GM23248 (cell line): ENCODE measurements around the gene RNF215. TPM values are rescaled to one million over a fixed set of nuclear protein-coding genes. Genes with fewer than 3 reads are reported as not detected.

ENCODE experiments used
- DNase-seq: peaks from one replicate; pipeline ENCODE4 v3.0.0-alpha.2; 2015
- H2AFZ ChIP-seq: fragments of 200-600 bp; sonication (generic); 2 replicates; pipeline ENCODE4 v1.6.1; 2016; ENCODE audit warnings: antibody characterized with exemption
- H3F3A ChIP-seq: fragments of 200-600 bp; sonication (generic); 2 replicates; pipeline ENCODE4 v1.6.1; 2016; ENCODE audit warnings: mild to moderate bottlenecking, antibody characterized with exemption, mixed run types; ENCODE audit not compliant: insufficient read depth
- H3K27ac ChIP-seq: fragments of 200-600 bp; sonication (generic); 2 replicates; pipeline ENCODE4 v1.5.1; 2016; ENCODE audit warnings: mild to moderate bottlenecking
- H3K27me3 ChIP-seq: fragments of 200-600 bp; sonication (generic); replicated peaks from 2 replicates; pipeline ENCODE4 v1.6.1; 2016; ENCODE audit warnings: mild to moderate bottlenecking; ENCODE audit not compliant: insufficient read depth
- H3K36me3 ChIP-seq: fragments of 200-600 bp; sonication (generic); 2 replicates; pipeline ENCODE4 v1.6.1; 2016; ENCODE audit warnings: low read depth, mild to moderate bottlenecking
- H3K4me1 ChIP-seq: fragments of 200-600 bp; sonication (generic); 2 replicates; pipeline ENCODE4 v1.6.1; 2016; ENCODE audit warnings: mild to moderate bottlenecking; ENCODE audit not compliant: insufficient read depth
- H3K4me2 ChIP-seq: fragments of 200-600 bp; sonication (generic); one replicate; pipeline ENCODE4 v1.6.1; 2016; ENCODE audit warnings: mild to moderate bottlenecking; ENCODE audit not compliant: unreplicated experiment
- H3K4me3 ChIP-seq: fragments of 200-600 bp; sonication (generic); 2 replicates; pipeline ENCODE4 v1.5.1; 2016; ENCODE audit warnings: mild to moderate bottlenecking
- H3K79me2 ChIP-seq: fragments of 200-600 bp; sonication (generic); 2 replicates; pipeline ENCODE4 v1.6.1; 2016; ENCODE audit warnings: mild to moderate bottlenecking; ENCODE audit not compliant: insufficient read depth
- H3K9ac ChIP-seq: fragments of 200-600 bp; sonication (generic); 2 replicates; pipeline ENCODE4 v1.6.1; 2016; ENCODE audit warnings: mild to moderate bottlenecking
- H3K9me2 ChIP-seq: fragments of 200-600 bp; sonication (generic); 2 replicates; pipeline ENCODE4 v1.6.1; 2016; ENCODE audit warnings: mixed run types, mild to moderate bottlenecking, moderate library complexity; ENCODE audit not compliant: insufficient read depth
- H3K9me3 ChIP-seq: fragments of 200-600 bp; sonication (generic); one replicate; pipeline ENCODE4 v1.6.1; 2017; ENCODE audit warnings: low read depth
- H4K20me1 ChIP-seq: fragments of 200-600 bp; sonication (generic); 2 replicates; pipeline ENCODE4 v1.6.0; 2016; ENCODE audit not compliant: insufficient read depth
- EZH2 ChIP-seq: fragments of 200-600 bp; sonication (generic); IDR thresholded peaks from 2 replicates; pipeline ENCODE4 v1.6.1; 2018; ENCODE audit warnings: antibody characterized with exemption, mild to moderate bottlenecking; ENCODE audit not compliant: insufficient read depth, poor library complexity, severe bottlenecking
- EZH2phosphoT487 ChIP-seq: fragments of 200-600 bp; sonication (generic); IDR thresholded peaks from 2 replicates; pipeline ENCODE4 v1.6.1; 2018; ENCODE audit warnings: antibody characterized with exemption, moderate library complexity, mild to moderate bottlenecking, low read depth; ENCODE audit not compliant: insufficient read depth
- WGBS, 2 experiments: methylation state at CpG; one replicate each; pipeline ENCODE4 v1.1.6; 2015 to 2017; ENCODE audit warnings: low lambda C conversion rate in 2 of 2, low coverage in 1 of 2; ENCODE audit errors: missing lambda C conversion rate in 2 of 2; 5-methylcytosine and 5-hydroxymethylcytosine counted together
- in situ Hi-C: fragments of 300-500 bp; cut with MboI; formaldehyde crosslinking; loops from 2 replicates; pipeline ENCODE4 v1.15.0; 2020
- polyA plus RNA-seq: library from polyadenylated mRNA; unstranded; fragments of >200 nt; fragmentation: Nextera tagmentation; extraction: Ambion mirVana; gene quantifications from 2 replicates; pipeline ENCODE4 v1.2.1, GENCODE V29; 2016
- total RNA-seq: library from RNA; depleted of rRNA; stranded (reverse); fragments of >200 nt; shearing (Covaris generic); gene quantifications from 2 replicates; pipeline ENCODE4 v1.2.3, GENCODE V29; 2014

The RNF215 gene
- total and polyA plus RNA-seq, 2 experiments from 2014 or later = 2.9 to 29.9 TPM

GRCh38 chr22:30361916-30362650, 25.1 kb downstream of the RNF215 start:
- Histone ChIP-seq H3K4me2 (no peak overlapping the region), H3K9me2 (no peaks in the 10 kb centered on the region), H3K27ac (no peak overlapping the region), H3K9ac (no peak overlapping the region), H3K79me2 (no peaks in the 10 kb centered on the region), H3K4me1 (no peaks in the 10 kb centered on the region), H3K4me3 (no peak overlapping the region), H3K9me3 (no peaks in the 10 kb centered on the region), H3F3A (no peaks in the 10 kb centered on the region), H3K36me3 (no peaks in the 10 kb centered on the region), H2AFZ (no peak overlapping the region), H4K20me1 (no peaks in the 10 kb centered on the region), H3K27me3 (no peaks in the 10 kb centered on the region)
- TF ChIP-seq EZH2 (no peak), EZH2phosphoT487 (no peak)
- DNase-seq = no peak
- in situ Hi-C loops = no loop called here
- 92 to 94% methylated on average over 9 to 10 of the region's 10 CpGs for WGBS, 2 experiments

GRCh38 chr22:30358541-30358940, 28.7 kb downstream of the RNF215 start:
- in situ Hi-C loops = no loop called here
- Histone ChIP-seq H4K20me1 (no peaks in the 10 kb centered on the region), H3K4me3 (no peak overlapping the region), H3K36me3 (no peaks in the 10 kb centered on the region), H3K27ac (no peak overlapping the region), H3K4me2 (no peak overlapping the region), H2AFZ (no peak overlapping the region), H3K4me1 (peaks cover 17% of the 10 kb centered on the region; the same call in 1 of the 2 replicates), H3K27me3 (no peaks in the 10 kb centered on the region), H3F3A (no peaks in the 10 kb centered on the region), H3K79me2 (peaks cover 30% of the 10 kb centered on the region), H3K9me2 (no peaks in the 10 kb centered on the region), H3K9me3 (no peaks in the 10 kb centered on the region), H3K9ac (no peak overlapping the region)
- 93 to 94% methylated on average over 6 of the region's 6 CpGs for WGBS, 2 experiments
- TF ChIP-seq EZH2 = no peak
- no peak for TF ChIP-seq EZH2phosphoT487
- DNase-seq = no peak

DNA sequence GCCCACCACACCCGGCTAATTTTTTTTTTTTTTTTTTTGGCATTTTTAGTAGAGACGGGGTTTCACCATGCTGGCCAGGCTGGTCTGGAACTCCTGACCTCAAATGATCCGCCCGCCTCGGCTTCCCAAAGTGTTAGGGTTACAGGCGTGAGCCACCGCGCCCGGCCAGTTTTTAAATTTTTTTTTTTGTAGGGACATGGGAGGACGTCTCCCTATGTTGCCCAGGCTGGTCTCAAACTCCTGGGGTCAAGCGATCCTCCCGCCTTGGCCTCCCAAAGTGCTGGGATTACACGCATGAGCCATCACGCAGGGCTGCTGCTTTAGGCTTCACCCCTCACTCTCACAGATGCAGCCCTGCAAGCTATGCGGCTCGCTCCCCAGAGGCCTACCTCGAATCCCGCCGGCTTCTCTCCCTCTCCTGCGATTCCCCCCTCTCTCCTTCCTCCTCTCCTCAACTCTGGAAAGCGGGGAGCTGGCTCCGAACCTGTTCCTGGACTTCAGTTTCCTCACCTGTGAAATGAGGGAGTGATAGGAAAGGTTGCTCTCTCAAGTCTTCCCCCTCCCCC, 29.5 kb downstream of the RNF215 start:
- in situ Hi-C loops = no loop called here
- DNase-seq = no peak
- Histone ChIP-seq H3F3A (no peaks in the 10 kb centered on the region), H3K36me3 (peaks cover 1% of the 10 kb centered on the region; the same call in 1 of the 2 replicates), H3K4me1 (peaks cover 17% of the 10 kb centered on the region; the same call in 1 of the 2 replicates), H4K20me1 (no peaks in the 10 kb centered on the region), H3K9me3 (no peaks in the 10 kb centered on the region), H2AFZ (peak overlapping the region; percentile 96), H3K79me2 (peaks cover 38% of the 10 kb centered on the region), H3K27me3 (no peaks in the 10 kb centered on the region), H3K4me2 (peak overlapping the region; percentile 99), H3K9me2 (no peaks in the 10 kb centered on the region), H3K9ac (peak overlapping the region; percentile 90), H3K4me3 (peak overlapping the region; percentile 85), H3K27ac (no peak overlapping the region)
- 59 to 66% methylated on average over 21 to 22 of the region's 22 CpGs for WGBS, 2 experiments
- TF ChIP-seq EZH2 = no peak
- no peak for TF ChIP-seq EZH2phosphoT487

- no peaks in the 10 kb centered on the region for H4K20me1 ChIP-seq
- no peak for DNase-seq
- WGBS, 2 experiments = 2 to 7% methylated on average over 9 of the region's 9 CpGs
- H3K4me2 ChIP-seq = peak overlapping the region; percentile 99
- TF ChIP-seq EZH2phosphoT487 = no peak
- no peak for TF ChIP-seq EZH2
- peaks cover 6% of the 10 kb centered on the region for H3K36me3 ChIP-seq
- peak overlapping the region; percentile 90 for H3K9ac ChIP-seq
- H3K27ac ChIP-seq = peak overlapping the region; percentile 82
- H3K79me2 ChIP-seq = peaks cover 43% of the 10 kb centered on the region
- no peaks in the 10 kb centered on the region for H3K27me3 ChIP-seq
- peak overlapping the region; percentile 85 for H3K4me3 ChIP-seq
- H3K9me3 ChIP-seq = no peaks in the 10 kb centered on the region
- peaks cover 17% of the 10 kb centered on the region; the same call in 1 of the 2 replicates for H3K4me1 ChIP-seq
- no peaks in the 10 kb centered on the region for H3F3A ChIP-seq
- in situ Hi-C loops = no loop called here
- no peaks in the 10 kb centered on the region for H3K9me2 ChIP-seq
- H2AFZ ChIP-seq = peak overlapping the region; percentile 96
Measured at GRCh38 chr22:30357236-30357570, 30.0 kb downstream of the RNF215 start.
